Activated CD8-positive, alpha-beta T cell treated with anti-CD3 and anti-CD28 coated beads, Interleukin-2, amount 10 ng/mL, durations not matched to agents 7 days and 5 days (primary cell): ENCODE measurements around the gene ZNF112. TPM values are rescaled to one million over a fixed set of nuclear protein-coding genes. Genes with fewer than 3 reads are reported as not detected.

Source experiments
- ATAC-seq: fragments of 150-1000 bp; cut with Tn5 transposase; one replicate; pipeline ENCODE4 v1.10.0; 2021; ENCODE audit warnings: moderate library complexity
- CTCF ChIA-PET: fragments of 350-600 bp; sonication (Branson Sonifier 250); formaldehyde crosslinking; loops from one replicate; lab custom pipeline; 2021; ENCODE audit warnings: antibody characterized with exemption; lab: Charles Lee
- POLR2A ChIA-PET: fragments of 350-600 bp; sonication (Branson Sonifier 250); formaldehyde crosslinking; loops from one replicate; lab custom pipeline; 2021; ENCODE audit warnings: antibody characterized with exemption; lab: Charles Lee
- DNase-seq: peaks from one replicate; pipeline ENCODE4 v3.0.0-alpha.2; 2020
- H3K27ac Mint-ChIP-seq: one replicate; pipeline ENCODE4 v1.8.0; 2021; ENCODE audit warnings: mild to moderate bottlenecking, mixed read lengths
- H3K27me3 Mint-ChIP-seq: one replicate; pipeline ENCODE4 v1.8.0; 2021; ENCODE audit warnings: low read depth, mixed read lengths
- H3K36me3 Mint-ChIP-seq: one replicate; pipeline ENCODE4 v1.8.0; 2021; ENCODE audit warnings: low read depth, mixed read lengths
- H3K4me1 Mint-ChIP-seq: one replicate; pipeline ENCODE4 v1.8.0; 2021; ENCODE audit warnings: low read depth, mixed read lengths
- H3K4me3 Mint-ChIP-seq: one replicate; pipeline ENCODE4 v1.8.0; 2021; ENCODE audit warnings: mild to moderate bottlenecking, mixed read lengths
- H3K9me3 Mint-ChIP-seq: one replicate; pipeline ENCODE4 v1.8.0; 2022; ENCODE audit warnings: mixed read lengths; ENCODE audit not compliant: insufficient read depth
- total RNA-seq, 2 experiments: library from RNA; stranded (reverse); gene quantifications; one replicate each; pipeline ENCODE4 v1.2.3, GENCODE V29; 2021

Gene ZNF112
- total RNA-seq, 2 experiments from 2014 or later, result not detected

GRCh38 chr19:44332145-44332544 is 24.3 kb downstream of the ZNF112 start:
- no peak for ATAC-seq
- peaks cover 34% of the 10 kb centered on the region for H3K9me3 Mint-ChIP-seq

DNA sequence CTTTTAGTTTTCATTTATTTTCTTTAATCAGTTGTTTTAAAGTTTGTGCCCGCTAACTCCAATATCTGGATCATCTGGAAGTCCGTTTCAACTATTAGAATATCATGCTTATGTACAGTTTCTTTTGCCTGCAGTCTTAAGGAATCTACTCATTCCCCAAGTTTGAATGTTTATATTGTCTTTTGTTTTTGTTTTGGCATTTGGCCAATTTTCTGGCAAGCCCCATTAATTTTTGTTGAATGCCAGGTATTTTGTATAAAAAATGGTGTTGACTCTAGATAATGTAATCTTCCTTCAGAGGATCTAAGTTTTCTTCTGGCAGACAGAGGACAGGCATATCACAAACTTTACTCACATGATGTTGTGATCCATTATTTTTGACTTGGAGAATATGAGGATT is 40.6 kb downstream of the ZNF112 start:
- Mint-ChIP-seq H3K4me1 (no peaks in the 10 kb centered on the region), H3K27me3 (peaks cover 2% of the 10 kb centered on the region), H3K9me3 (peaks cover 29% of the 10 kb centered on the region), H3K27ac (no peak overlapping the region), H3K36me3 (no peaks in the 10 kb centered on the region), H3K4me3 (no peak overlapping the region)
- DNase-seq (no peak), ATAC-seq (no peak)
- CTCF ChIA-PET, result interaction anchor here (1.0 kb wide), 1 partner anchor 46 kb away, joined by 3 read pairs; no protein-coding TSS in a partner anchor
- POLR2A ChIA-PET, result no interaction called here

More at GRCh38 chr19:44332145-44332544, 24.3 kb downstream of the ZNF112 start:
- Mint-ChIP-seq H3K27ac (no peak overlapping the region), H3K4me3 (no peak overlapping the region), H3K4me1 (no peaks in the 10 kb centered on the region), H3K36me3 (no peaks in the 10 kb centered on the region), H3K27me3 (no peaks in the 10 kb centered on the region)
- CTCF ChIA-PET, result interaction anchor here (1.4 kb wide), 1 partner anchor 9 kb away, joined by 3 read pairs; no protein-coding TSS in a partner anchor
- POLR2A ChIA-PET, result no interaction called here
- DNase-seq, result no peak

GRCh38 chr19:44313231-44313630 is 43.2 kb downstream of the ZNF112 start:
- ChIA-PET CTCF (no interaction called here), POLR2A (no interaction called here)
- peaks cover 2% of the 10 kb centered on the region for H3K27me3 Mint-ChIP-seq
- ATAC-seq, result no peak
- H3K36me3 Mint-ChIP-seq, result no peaks in the 10 kb centered on the region
- H3K27ac Mint-ChIP-seq, result no peak overlapping the region
- H3K4me3 Mint-ChIP-seq, result no peak overlapping the region
- H3K9me3 Mint-ChIP-seq, result peaks cover 11% of the 10 kb centered on the region
- H3K4me1 Mint-ChIP-seq, result no peaks in the 10 kb centered on the region
- DNase-seq, result no peak

DNA sequence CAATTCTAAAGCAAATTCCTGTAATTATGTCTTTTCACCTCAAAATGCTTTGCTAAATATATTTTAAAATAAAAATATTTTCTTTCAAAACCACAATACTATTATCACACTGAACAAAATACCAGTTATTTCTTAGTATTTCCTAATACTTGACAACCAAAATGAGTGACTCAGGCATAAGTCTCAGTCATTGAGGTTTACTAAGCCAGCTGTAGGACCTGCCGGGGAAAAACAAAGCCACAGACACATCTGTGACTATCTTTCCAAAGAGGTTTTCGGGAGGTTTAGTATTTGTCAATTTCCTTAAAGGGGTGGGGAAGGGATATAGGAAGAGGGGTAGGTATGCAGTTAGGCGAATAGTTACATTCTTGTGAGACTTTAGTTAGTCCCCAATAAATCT is 48.5 kb downstream of the ZNF112 start:
- ChIA-PET CTCF (interaction anchor here (0.6 kb wide), 1 partner anchor 14 kb away, joined by 3 read pairs; no protein-coding TSS in a partner anchor), POLR2A (no interaction called here)
- Mint-ChIP-seq H3K4me1 (peaks cover 21% of the 10 kb centered on the region), H3K4me3 (no peak overlapping the region), H3K27ac (no peak overlapping the region), H3K9me3 (peaks cover 5% of the 10 kb centered on the region), H3K36me3 (peaks cover 5% of the 10 kb centered on the region), H3K27me3 (no peaks in the 10 kb centered on the region)
- ATAC-seq (no peak), DNase-seq (no peak)

GRCh38 chr19:44306283-44306682 is 50.2 kb downstream of the ZNF112 start:
- ATAC-seq (no peak), DNase-seq (no peak)
- peaks cover 15% of the 10 kb centered on the region for H3K36me3 Mint-ChIP-seq
- peaks cover 21% of the 10 kb centered on the region for H3K4me1 Mint-ChIP-seq
- peaks cover 5% of the 10 kb centered on the region for H3K9me3 Mint-ChIP-seq
- no peak overlapping the region for H3K27ac Mint-ChIP-seq
- no peaks in the 10 kb centered on the region for H3K27me3 Mint-ChIP-seq
- ChIA-PET POLR2A (no interaction called here), CTCF (no interaction called here)
- no peak overlapping the region for H3K4me3 Mint-ChIP-seq

GRCh38 chr19:44305457-44305856 is 51.0 kb downstream of the ZNF112 start:
- ATAC-seq (no peak), DNase-seq (no peak)
- peaks cover 21% of the 10 kb centered on the region for H3K36me3 Mint-ChIP-seq
- H3K9me3 Mint-ChIP-seq, result peaks cover 5% of the 10 kb centered on the region
- H3K27ac Mint-ChIP-seq, result no peak overlapping the region
- H3K27me3 Mint-ChIP-seq, result no peaks in the 10 kb centered on the region
- peaks cover 21% of the 10 kb centered on the region for H3K4me1 Mint-ChIP-seq
- POLR2A ChIA-PET, result interaction anchor here (0.6 to 1.5 kb wide), 2 partner anchors 140 to 163 kb away, joined by 3 to 5 read pairs; partner anchors contain the start of gene ZNF226
- H3K4me3 Mint-ChIP-seq, result peak overlapping the region; percentile 91
- CTCF ChIA-PET, result no interaction called here

- CTCF ChIA-PET, result no interaction called here
- DNase-seq (peak; percentile 82), ATAC-seq (peak; percentile 88)
- Mint-ChIP-seq H3K36me3 (peaks cover 29% of the 10 kb centered on the region), H3K27me3 (no peaks in the 10 kb centered on the region), H3K9me3 (peaks cover 5% of the 10 kb centered on the region), H3K4me3 (peak within 1 kb of the TSS; percentile 91), H3K4me1 (peaks cover 21% of the 10 kb centered on the region), H3K27ac (peak within 1 kb of the TSS; percentile 81)
- POLR2A ChIA-PET, result interaction anchor here (0.6 to 1.5 kb wide), 2 partner anchors 139 to 163 kb away, joined by 3 to 5 read pairs; partner anchors contain the start of gene ZNF226
Measured at GRCh38 chr19:44304659-44305193, 51.8 kb downstream of the ZNF112 start, which contains the start of gene ZNF235. Gene ZNF235, minus strand, starts transcription at chr19:44305025. Its CDS starts 1,621 bp downstream, at chr19:44303404.

DNA sequence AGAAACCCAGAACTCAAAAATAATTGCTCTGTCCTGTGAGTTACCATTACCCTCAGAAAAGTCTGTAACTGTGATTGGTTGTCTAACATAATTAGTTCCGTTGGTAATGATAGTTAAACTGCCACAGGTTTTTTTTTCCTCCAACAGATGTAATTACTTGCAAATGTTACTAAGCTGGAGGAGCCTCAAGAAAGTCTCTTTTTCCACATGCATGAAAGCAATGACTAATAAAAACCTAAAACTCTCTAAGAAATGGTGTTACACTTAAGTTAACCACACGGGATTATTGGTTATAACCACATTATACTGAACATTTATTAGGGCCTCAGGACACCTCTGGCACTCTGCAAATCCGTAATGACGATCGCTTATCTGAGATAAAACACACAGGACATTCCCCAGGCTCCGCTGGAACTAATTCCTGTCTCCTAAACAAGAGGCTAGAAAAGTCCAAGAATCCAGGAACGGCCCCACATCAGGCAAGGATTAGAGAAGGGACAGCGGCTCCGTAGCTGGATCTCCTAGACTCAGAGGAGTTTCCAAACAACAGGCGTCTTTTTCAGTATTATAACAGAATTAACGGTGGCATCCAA is 52.4 kb downstream of the ZNF112 start:
- Mint-ChIP-seq H3K4me3 (peak overlapping the region; percentile 91), H3K4me1 (peaks cover 21% of the 10 kb centered on the region), H3K36me3 (peaks cover 35% of the 10 kb centered on the region), H3K27ac (peak overlapping the region; percentile 81), H3K27me3 (no peaks in the 10 kb centered on the region), H3K9me3 (peaks cover 5% of the 10 kb centered on the region)
- ChIA-PET POLR2A (interaction anchor here (1.5 kb wide), 1 partner anchor 139 kb away, joined by 5 read pairs; the partner anchor contains the start of gene ZNF226), CTCF (no interaction called here)
- DNase-seq (no peak), ATAC-seq (peak; percentile 18)

- Mint-ChIP-seq H3K27me3 (no peaks in the 10 kb centered on the region), H3K9me3 (peaks cover 5% of the 10 kb centered on the region), H3K27ac (no peak overlapping the region), H3K36me3 (peaks cover 43% of the 10 kb centered on the region), H3K4me3 (peak overlapping the region; percentile 91), H3K4me1 (peaks cover 21% of the 10 kb centered on the region)
- POLR2A ChIA-PET, result interaction anchor here (0.5 kb wide), 1 partner anchor 194 kb away, joined by 3 read pairs; no protein-coding TSS in a partner anchor
- ATAC-seq (no peak), DNase-seq (no peak)
- CTCF ChIA-PET, result no interaction called here
Measured at GRCh38 chr19:44303320-44303719, 53.2 kb downstream of the ZNF112 start.

DNA sequence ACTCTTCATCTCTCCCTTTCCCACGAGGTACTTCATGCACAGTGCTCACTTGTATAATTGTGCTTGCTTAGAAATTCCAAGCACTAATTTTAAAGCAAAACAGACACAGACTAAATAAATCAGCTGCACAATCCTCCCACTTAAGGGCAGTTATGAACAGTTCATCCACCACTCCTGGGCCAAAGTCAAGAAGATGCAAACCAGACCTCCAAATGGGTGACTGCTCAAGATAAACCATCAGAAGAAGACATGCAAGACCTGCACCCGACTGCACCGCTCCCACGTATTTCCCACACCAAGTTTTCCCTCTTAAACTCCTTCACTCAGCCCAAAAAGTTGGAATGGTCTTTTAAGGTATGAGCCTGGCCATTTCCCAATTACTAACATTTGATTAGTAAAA is 71.5 kb downstream of the ZNF112 start:
- no peaks in the 10 kb centered on the region for H3K4me1 Mint-ChIP-seq
- H3K27ac Mint-ChIP-seq, result no peak overlapping the region
- H3K36me3 Mint-ChIP-seq, result peaks cover 37% of the 10 kb centered on the region
- no peaks in the 10 kb centered on the region for H3K27me3 Mint-ChIP-seq
- DNase-seq (no peak), ATAC-seq (no peak)
- H3K4me3 Mint-ChIP-seq, result no peak overlapping the region
- H3K9me3 Mint-ChIP-seq, result peaks cover 43% of the 10 kb centered on the region
- ChIA-PET POLR2A (no interaction called here), CTCF (no interaction called here)

GRCh38 chr19:44282846-44283245 is 73.6 kb downstream of the ZNF112 start:
- DNase-seq (no peak), ATAC-seq (no peak)
- Mint-ChIP-seq H3K9me3 (peaks cover 36% of the 10 kb centered on the region), H3K27me3 (no peaks in the 10 kb centered on the region), H3K4me3 (no peak overlapping the region), H3K36me3 (peaks cover 18% of the 10 kb centered on the region), H3K27ac (no peak overlapping the region), H3K4me1 (no peaks in the 10 kb centered on the region)
- POLR2A ChIA-PET, result no interaction called here
- CTCF ChIA-PET, result no interaction called here

GRCh38 chr19:44280916-44281315 is 75.6 kb downstream of the ZNF112 start:
- Mint-ChIP-seq H3K9me3 (peaks cover 32% of the 10 kb centered on the region), H3K27ac (no peak overlapping the region), H3K36me3 (peaks cover 10% of the 10 kb centered on the region), H3K27me3 (no peaks in the 10 kb centered on the region), H3K4me3 (no peak overlapping the region), H3K4me1 (no peaks in the 10 kb centered on the region)
- ATAC-seq (no peak), DNase-seq (no peak)
- POLR2A ChIA-PET, result no interaction called here
- CTCF ChIA-PET, result no interaction called here
